Measurements from ENCODE around the gene PAPPA2. TPM values are rescaled to one million over a fixed set of nuclear protein-coding genes. Genes with fewer than 3 reads are reported as not detected.

PAPPA2 gene
- total RNA-seq, 4 donors from 2014 or later: 0.23 to 0.51 (median 0.34) TPM

DNA sequence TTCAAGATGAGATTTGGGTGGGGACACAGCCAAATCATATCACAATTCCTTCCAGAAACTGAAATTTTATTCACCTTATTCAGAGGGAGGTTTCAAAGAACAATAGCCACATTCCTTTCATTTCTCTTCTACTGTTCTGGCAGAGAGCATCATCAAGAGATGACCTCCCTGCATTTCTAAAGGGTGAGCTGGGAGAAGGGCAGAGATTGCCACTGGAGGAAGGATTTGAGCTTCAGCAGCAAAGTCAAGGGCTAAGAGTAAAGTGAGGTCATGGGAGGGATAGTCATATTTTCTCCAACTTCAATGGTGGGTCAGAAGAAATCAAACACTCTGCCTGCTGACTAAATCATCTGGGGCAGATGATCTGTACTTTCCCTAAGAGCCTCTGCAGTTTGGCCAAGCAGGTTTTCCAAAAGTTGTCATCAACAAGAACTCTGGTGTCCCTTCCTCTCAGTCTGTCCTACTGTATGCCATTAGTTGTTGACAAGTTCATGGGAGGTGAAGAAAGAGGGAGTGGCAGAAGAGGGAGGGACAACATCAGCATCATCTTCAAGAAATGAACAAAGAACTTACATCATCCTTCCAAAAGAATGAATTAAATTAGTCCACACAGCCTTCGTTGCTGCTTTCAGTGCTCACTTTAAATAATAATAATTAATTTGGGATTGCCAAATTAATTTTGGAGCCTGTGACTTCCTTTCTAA lies 403.2 kb downstream of the PAPPA2 start:
- no peak for DNase-seq (ENCODE audit: low spot score in 2 of 2)
- Histone ChIP-seq H3K9me3 (no peaks in the 10 kb centered on the region), H3K4me3 (no peak overlapping the region), H3K27me3 (no peaks in the 10 kb centered on the region), H3K36me3 (no peaks in the 10 kb centered on the region), H3K4me1 (no peaks in the 10 kb centered on the region), H3K27ac (no peak overlapping the region)
- TF ChIP-seq POLR2AphosphoS5 (IDR thresholded peaks at IDR 0.05) (no peak), POLR2A (IDR thresholded peaks at IDR 0.05) (no peak), EP300 (IDR thresholded peaks at IDR 0.05) (no peak)
- TF ChIP-seq, protein P1, sequence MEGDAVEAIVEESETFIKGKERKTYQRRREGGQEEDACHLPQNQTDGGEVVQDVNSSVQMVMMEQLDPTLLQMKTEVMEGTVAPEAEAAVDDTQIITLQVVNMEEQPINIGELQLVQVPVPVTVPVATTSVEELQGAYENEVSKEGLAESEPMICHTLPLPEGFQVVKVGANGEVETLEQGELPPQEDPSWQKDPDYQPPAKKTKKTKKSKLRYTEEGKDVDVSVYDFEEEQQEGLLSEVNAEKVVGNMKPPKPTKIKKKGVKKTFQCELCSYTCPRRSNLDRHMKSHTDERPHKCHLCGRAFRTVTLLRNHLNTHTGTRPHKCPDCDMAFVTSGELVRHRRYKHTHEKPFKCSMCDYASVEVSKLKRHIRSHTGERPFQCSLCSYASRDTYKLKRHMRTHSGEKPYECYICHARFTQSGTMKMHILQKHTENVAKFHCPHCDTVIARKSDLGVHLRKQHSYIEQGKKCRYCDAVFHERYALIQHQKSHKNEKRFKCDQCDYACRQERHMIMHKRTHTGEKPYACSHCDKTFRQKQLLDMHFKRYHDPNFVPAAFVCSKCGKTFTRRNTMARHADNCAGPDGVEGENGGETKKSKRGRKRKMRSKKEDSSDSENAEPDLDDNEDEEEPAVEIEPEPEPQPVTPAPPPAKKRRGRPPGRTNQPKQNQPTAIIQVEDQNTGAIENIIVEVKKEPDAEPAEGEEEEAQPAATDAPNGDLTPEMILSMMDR (IDR thresholded peaks at IDR 0.05): no peak
- WGBS: 68% methylated on average over 1 of the region's 1 CpG

GRCh38 chr1:176869577-176869976 lies 406.6 kb downstream of the PAPPA2 start:
- WGBS: 86% methylated on average over 4 of the region's 4 CpGs
- Histone ChIP-seq H3K9me3 (no peaks in the 10 kb centered on the region), H3K36me3 (no peaks in the 10 kb centered on the region), H3K4me1 (no peaks in the 10 kb centered on the region), H3K4me3 (no peak overlapping the region), H3K27ac (no peak overlapping the region), H3K27me3 (no peaks in the 10 kb centered on the region)
- no peak for TF ChIP-seq POLR2A (IDR thresholded peaks at IDR 0.05)
- TF ChIP-seq, protein P1 (IDR thresholded peaks at IDR 0.05): no peak
- no peak for TF ChIP-seq POLR2AphosphoS5 (IDR thresholded peaks at IDR 0.05)
- no peak for DNase-seq (ENCODE audit: low spot score in 2 of 2)

DNA sequence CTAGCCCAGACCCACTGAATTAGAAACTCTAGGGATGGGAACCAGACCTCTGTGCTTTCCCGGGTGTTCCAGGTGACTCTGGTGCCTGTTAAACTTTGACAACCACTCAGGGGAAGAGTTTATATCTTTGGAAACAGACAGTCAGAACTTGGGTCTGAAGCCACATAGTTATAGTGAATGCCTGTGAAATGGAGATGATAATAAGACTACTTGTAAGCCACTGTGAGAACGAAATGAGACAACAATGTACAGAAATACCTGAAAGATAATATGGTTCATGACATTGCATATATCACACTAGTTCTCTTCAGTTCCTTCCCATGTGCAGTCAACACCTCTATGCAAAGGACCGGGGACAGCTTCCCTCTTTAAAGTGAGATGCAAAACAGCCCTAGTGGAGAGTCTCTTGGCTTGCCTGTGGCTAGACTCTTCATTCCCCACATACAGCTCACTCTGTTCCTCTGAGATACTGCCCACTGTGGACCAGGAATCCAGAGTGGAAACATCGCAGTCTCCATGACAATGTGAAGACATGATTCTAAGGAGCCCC lies 414.1 kb downstream of the PAPPA2 start:
- no peaks in the 10 kb centered on the region for H3K27me3 ChIP-seq
- DNase-seq (ENCODE audit: low spot score in 2 of 2): no peak
- H3K4me3 ChIP-seq: no peak overlapping the region
- H3K27ac ChIP-seq: no peak overlapping the region
- TF ChIP-seq POLR2A (IDR thresholded peaks at IDR 0.05): no peak
- TF ChIP-seq, protein P1 (IDR thresholded peaks at IDR 0.05): no peak
- no peak for TF ChIP-seq POLR2AphosphoS5 (IDR thresholded peaks at IDR 0.05)
- TF ChIP-seq EP300 (IDR thresholded peaks at IDR 0.05): no peak
- H3K9me3 ChIP-seq: no peaks in the 10 kb centered on the region
- H3K36me3 ChIP-seq: no peaks in the 10 kb centered on the region
- 91% methylated on average over 4 of the region's 4 CpGs for WGBS
- peaks cover 5% of the 10 kb centered on the region for H3K4me1 ChIP-seq

GRCh38 chr1:176877557-176877956 lies 414.6 kb downstream of the PAPPA2 start:
- H3K27ac ChIP-seq: no peak overlapping the region
- H3K9me3 ChIP-seq: no peaks in the 10 kb centered on the region
- DNase-seq (ENCODE audit: low spot score in 2 of 2): no peak
- TF ChIP-seq, protein P1 (IDR thresholded peaks at IDR 0.05): no peak
- TF ChIP-seq POLR2AphosphoS5 (IDR thresholded peaks at IDR 0.05) (no peak), POLR2A (IDR thresholded peaks at IDR 0.05) (no peak), EP300 (IDR thresholded peaks at IDR 0.05) (no peak)
- H3K27me3 ChIP-seq: no peaks in the 10 kb centered on the region
- H3K36me3 ChIP-seq: no peaks in the 10 kb centered on the region
- WGBS: 77% methylated on average over 3 of the region's 3 CpGs
- no peak overlapping the region for H3K4me3 ChIP-seq
- peaks cover 5% of the 10 kb centered on the region for H3K4me1 ChIP-seq

GRCh38 chr1:176878750-176879536 lies 416.0 kb downstream of the PAPPA2 start:
- Histone ChIP-seq H3K36me3 (no peaks in the 10 kb centered on the region), H3K4me3 (no peak overlapping the region), H3K27me3 (no peaks in the 10 kb centered on the region), H3K4me1 (peaks cover 5% of the 10 kb centered on the region), H3K9me3 (no peaks in the 10 kb centered on the region), H3K27ac (no peak overlapping the region)
- 90% methylated on average over 11 of the region's 12 CpGs for WGBS
- DNase-seq (ENCODE audit: low spot score in 2 of 2): no peak
- TF ChIP-seq POLR2AphosphoS5 (IDR thresholded peaks at IDR 0.05) (no peak), POLR2A (IDR thresholded peaks at IDR 0.05) (no peak), EP300 (IDR thresholded peaks at IDR 0.05) (no peak)
- TF ChIP-seq, protein P1 (IDR thresholded peaks at IDR 0.05): no peak
